ENCODE results near the gene STK33.
A peak's percentile ranks its signal among the peaks of the same experiment; 100 is the strongest.

The STK33 gene

DNA sequence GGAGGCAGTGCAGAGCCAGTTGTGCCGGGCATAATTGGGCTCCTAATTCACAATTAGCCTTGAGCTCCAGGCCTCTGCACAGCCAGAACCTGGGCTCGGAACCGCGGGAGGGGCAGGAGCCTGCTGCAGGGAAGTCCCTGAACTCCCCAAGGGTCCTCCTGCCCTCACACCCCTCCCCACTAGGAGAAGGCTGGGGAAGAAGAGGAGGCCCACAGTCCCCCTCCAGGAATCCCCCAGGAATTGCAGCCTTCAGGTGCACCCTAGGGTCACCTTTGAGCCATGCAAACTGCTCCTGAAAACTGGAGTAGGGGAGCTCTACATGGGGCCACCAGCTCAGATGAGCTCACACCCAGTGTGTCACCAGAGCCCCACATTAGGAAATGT lies 236.5 kb downstream of the STK33 start:
- TF ChIP-seq, protein P1, sequence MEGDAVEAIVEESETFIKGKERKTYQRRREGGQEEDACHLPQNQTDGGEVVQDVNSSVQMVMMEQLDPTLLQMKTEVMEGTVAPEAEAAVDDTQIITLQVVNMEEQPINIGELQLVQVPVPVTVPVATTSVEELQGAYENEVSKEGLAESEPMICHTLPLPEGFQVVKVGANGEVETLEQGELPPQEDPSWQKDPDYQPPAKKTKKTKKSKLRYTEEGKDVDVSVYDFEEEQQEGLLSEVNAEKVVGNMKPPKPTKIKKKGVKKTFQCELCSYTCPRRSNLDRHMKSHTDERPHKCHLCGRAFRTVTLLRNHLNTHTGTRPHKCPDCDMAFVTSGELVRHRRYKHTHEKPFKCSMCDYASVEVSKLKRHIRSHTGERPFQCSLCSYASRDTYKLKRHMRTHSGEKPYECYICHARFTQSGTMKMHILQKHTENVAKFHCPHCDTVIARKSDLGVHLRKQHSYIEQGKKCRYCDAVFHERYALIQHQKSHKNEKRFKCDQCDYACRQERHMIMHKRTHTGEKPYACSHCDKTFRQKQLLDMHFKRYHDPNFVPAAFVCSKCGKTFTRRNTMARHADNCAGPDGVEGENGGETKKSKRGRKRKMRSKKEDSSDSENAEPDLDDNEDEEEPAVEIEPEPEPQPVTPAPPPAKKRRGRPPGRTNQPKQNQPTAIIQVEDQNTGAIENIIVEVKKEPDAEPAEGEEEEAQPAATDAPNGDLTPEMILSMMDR (IDR thresholded peaks at IDR 0.05; ENCODE audit: insufficient read depth, low read length, poor library complexity, severe bottlenecking), result no peak

DNA sequence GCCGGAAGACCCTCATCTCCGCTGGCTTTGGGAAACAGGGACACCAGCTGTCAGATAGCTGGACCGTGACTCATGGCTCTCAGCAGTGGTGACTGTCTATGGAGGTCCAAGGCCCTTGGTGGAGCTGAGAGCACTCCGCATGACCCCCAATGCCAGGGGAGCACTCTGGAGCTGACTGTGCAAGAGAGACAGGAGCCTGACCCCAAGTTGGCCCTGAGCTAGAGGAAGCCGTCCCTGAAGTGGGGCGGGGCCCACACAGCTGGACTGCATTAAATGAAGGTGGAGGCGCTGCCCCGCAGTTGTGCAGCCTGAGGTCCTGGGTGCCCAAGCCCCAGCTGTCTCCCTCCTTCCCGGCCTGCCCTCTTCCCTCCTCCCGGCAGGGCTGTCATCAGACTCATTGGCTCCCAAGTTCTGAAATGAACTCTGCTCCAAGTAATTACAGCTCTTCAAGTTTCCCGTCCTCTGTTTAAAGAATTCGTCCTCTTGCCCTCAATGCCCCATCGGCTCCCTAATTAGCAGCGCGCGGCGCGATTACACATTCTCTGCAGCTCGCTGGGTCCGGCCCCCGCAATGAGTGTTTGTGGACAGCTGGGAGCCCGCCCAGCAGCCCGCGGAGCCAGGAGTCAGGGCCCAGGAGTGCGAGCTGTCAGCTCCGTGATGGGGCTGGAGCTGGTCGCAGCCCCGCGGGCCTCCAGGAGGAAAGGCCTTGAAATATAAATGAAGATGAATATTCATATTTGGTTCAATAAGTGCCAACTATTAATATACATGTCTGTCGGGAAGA lies 237.1 kb downstream of the STK33 start:
- TF ChIP-seq, protein P1 (IDR thresholded peaks at IDR 0.05; ENCODE audit: insufficient read depth, low read length, poor library complexity, severe bottlenecking), result no peak
- H3K27me3 ChIP-seq (replicated peaks; ENCODE audit: control insufficient read depth, insufficient read depth, low read length), result no peaks in the 10 kb centered on the region
- DNase-seq (ENCODE audit: extremely low read depth, insufficient read length), result no peak
- no peak overlapping the region for H3K4me3 ChIP-seq (replicated peaks; ENCODE audit: low read depth, low read length)
- H3K36me3 ChIP-seq (ENCODE audit: control insufficient read depth, insufficient read depth, low read length), result no peaks in the 10 kb centered on the region

More for the DNA sequence above, 236.5 kb downstream of the STK33 start:
- H3K27me3 ChIP-seq (replicated peaks; ENCODE audit: control insufficient read depth, insufficient read depth, low read length), result no peaks in the 10 kb centered on the region
- H3K36me3 ChIP-seq (ENCODE audit: control insufficient read depth, insufficient read depth, low read length), result no peaks in the 10 kb centered on the region
- H3K4me3 ChIP-seq (replicated peaks; ENCODE audit: low read depth, low read length), result no peak overlapping the region
- no peak for DNase-seq (ENCODE audit: extremely low read depth, insufficient read length)

DNA sequence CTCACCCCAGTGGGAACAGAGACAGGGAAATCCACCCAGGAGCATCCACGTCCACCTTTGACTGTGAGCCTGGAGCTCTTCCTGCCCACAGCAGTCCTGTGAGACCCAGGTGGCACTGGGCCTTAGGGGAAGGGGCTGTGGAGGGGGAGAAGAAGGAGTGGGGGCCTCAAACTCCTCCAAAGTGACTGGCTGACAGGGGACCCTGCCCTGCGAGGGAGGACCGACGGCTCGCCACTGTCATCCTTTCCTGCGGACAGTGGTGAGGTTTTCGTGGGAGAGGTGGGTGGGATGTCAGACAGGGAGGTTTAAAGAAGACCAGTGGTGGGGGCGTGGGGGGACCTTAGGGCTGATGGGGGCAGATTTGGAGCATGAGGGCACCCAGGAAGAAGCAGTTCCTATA lies 237.8 kb downstream of the STK33 start:
- H3K4me3 ChIP-seq (replicated peaks; ENCODE audit: low read depth, low read length), result no peak overlapping the region
- TF ChIP-seq, protein P1 (IDR thresholded peaks at IDR 0.05; ENCODE audit: insufficient read depth, low read length, poor library complexity, severe bottlenecking), result no peak
- no peaks in the 10 kb centered on the region for H3K36me3 ChIP-seq (ENCODE audit: control insufficient read depth, insufficient read depth, low read length)
- H3K27me3 ChIP-seq (replicated peaks; ENCODE audit: control insufficient read depth, insufficient read depth, low read length), result no peaks in the 10 kb centered on the region
- DNase-seq (ENCODE audit: extremely low read depth, insufficient read length), result no peak

DNA sequence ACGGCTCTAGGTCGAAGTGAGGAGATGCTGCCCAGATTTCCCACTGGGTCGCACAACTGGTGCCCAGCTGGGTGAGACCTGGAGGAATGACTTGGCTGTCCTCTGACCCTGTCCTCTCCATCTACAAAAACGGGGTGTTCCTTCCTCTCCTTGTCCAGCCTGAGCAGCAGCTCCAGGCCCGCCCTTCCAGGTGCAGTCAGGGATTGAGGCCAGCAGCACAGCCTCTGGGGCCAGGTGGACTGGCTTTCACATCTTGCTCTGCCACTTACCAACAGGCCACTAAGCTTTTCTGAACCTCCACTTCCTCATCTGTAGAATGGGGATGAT lies 238.6 kb downstream of the STK33 start:
- Histone ChIP-seq H3K4me3 (replicated peaks; ENCODE audit: low read depth, low read length) (no peak overlapping the region), H3K36me3 (ENCODE audit: control insufficient read depth, insufficient read depth, low read length) (no peaks in the 10 kb centered on the region), H3K27me3 (replicated peaks; ENCODE audit: control insufficient read depth, insufficient read depth, low read length) (no peaks in the 10 kb centered on the region)
- DNase-seq (ENCODE audit: extremely low read depth, insufficient read length), result no peak
- TF ChIP-seq, protein P1 (IDR thresholded peaks at IDR 0.05; ENCODE audit: insufficient read depth, low read length, poor library complexity, severe bottlenecking), result no peak

DNA sequence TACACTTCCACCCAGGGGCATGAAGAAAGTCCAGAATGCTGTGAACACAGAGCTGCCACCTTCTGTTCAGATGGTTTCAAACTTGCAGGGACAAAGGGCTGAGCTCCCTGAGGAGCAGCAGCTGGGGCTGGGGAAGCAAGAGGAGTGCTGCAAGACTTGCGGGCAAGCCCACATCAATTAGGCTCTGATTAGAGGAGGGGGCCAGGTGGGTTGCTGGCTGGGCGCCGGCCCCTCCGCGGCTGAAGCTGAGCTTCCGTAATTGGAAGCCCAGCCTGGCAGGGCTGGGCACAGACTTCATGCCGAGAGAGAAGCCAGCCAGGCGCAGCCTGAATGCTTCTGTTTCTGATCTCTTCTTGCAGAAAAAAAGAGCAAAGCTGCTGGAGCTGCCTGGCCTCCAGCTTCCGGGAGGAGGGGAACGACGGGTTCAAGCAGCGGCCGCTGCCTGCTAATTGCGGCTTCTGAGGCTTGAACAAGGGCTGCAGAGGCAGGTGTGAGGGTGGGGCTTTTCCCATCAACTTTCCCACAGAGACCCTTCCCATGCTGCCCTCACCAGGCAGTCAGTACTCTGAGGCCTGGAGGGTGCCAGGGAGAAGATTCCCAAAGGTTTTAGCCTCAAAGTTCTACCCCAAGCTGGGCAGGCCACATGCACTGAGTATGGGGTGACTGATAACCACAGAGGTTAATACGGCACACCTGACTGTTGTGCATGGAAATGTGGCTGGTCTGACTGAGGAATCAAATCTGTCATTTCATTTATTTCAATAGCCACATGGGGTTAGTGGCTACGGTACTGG lies 239.2 kb downstream of the STK33 start:
- no peak overlapping the region for H3K4me3 ChIP-seq (replicated peaks; ENCODE audit: low read depth, low read length)
- peak; percentile 39 for DNase-seq (ENCODE audit: extremely low read depth, insufficient read length)
- no peaks in the 10 kb centered on the region for H3K27me3 ChIP-seq (replicated peaks; ENCODE audit: control insufficient read depth, insufficient read depth, low read length)
- no peaks in the 10 kb centered on the region for H3K36me3 ChIP-seq (ENCODE audit: control insufficient read depth, insufficient read depth, low read length)
- TF ChIP-seq, protein P1 (IDR thresholded peaks at IDR 0.05; ENCODE audit: insufficient read depth, low read length, poor library complexity, severe bottlenecking), result peak; percentile 3

All from GM06990 (cell line).